GM21367 (cell line): ENCODE data around the gene PRDM10.
"Not testable (repeated sequence)": the region's sequence is repeated elsewhere in the genome, so short reads cannot be mapped to it uniquely, and the experiment has no call there.

Experiments used
- ATAC-seq: cut with Tn5 transposase; IDR thresholded peaks from one replicate; pipeline ENCODE4 v1.9.1; 2021; ENCODE audit not compliant: unreplicated experiment

PRDM10 gene

GRCh38 chr11:130002352-130002845 is at the start of gene PRDM10:
PRDM10 (minus strand) TSS chr11:130002835; CDS start chr11:129960964, 41,871 bp downstream.
- ATAC-seq = peak; percentile 39

- ATAC-seq = no peak
These were observed 48.4 kb upstream of the PRDM10 start for GRCh38 chr11:130051082-130051481.

GRCh38 chr11:130050257-130050656 is 47.6 kb upstream of the PRDM10 start:
- no peak for ATAC-seq

GRCh38 chr11:130049328-130049771 is 46.7 kb upstream of the PRDM10 start:
- ATAC-seq = no peak

- ATAC-seq = no peak
These were observed 44.5 kb upstream of the PRDM10 start for GRCh38 chr11:130047141-130047540.

- ATAC-seq = no peak
These were observed 40.9 kb upstream of the PRDM10 start for GRCh38 chr11:130043575-130043974.

GRCh38 chr11:130042093-130042591 is 39.5 kb upstream of the PRDM10 start:
- no peak for ATAC-seq

- no peak for ATAC-seq
These were observed 37.8 kb upstream of the PRDM10 start for GRCh38 chr11:130040281-130040940.

- ATAC-seq = no peak
These were observed 35.4 kb upstream of the PRDM10 start for GRCh38 chr11:130037881-130038585.

GRCh38 chr11:130037058-130037457 is 34.4 kb upstream of the PRDM10 start:
- no peak for ATAC-seq

GRCh38 chr11:130034236-130034635 is 31.6 kb upstream of the PRDM10 start:
- ATAC-seq = no peak

- no peak for ATAC-seq
These were observed 30.3 kb upstream of the PRDM10 start for GRCh38 chr11:130032931-130033330.

- ATAC-seq = no peak
These were observed 29.3 kb upstream of the PRDM10 start for GRCh38 chr11:130031945-130032344.

- ATAC-seq = no peak
These were observed 28.4 kb upstream of the PRDM10 start for GRCh38 chr11:130031056-130031455.

GRCh38 chr11:130029137-130029536 is 26.5 kb upstream of the PRDM10 start:
- ATAC-seq = no peak

- no peak for ATAC-seq
These were observed 22.7 kb upstream of the PRDM10 start for GRCh38 chr11:130025371-130025770.

- ATAC-seq = no peak
These were observed 21.7 kb upstream of the PRDM10 start for GRCh38 chr11:130024361-130024760.

GRCh38 chr11:130023204-130023603 is 20.6 kb upstream of the PRDM10 start:
- ATAC-seq = peak; percentile 97

GRCh38 chr11:130022799-130023198 is 20.2 kb upstream of the PRDM10 start:
- peak; percentile 27 for ATAC-seq

GRCh38 chr11:130021606-130022005 is 19.0 kb upstream of the PRDM10 start:
- ATAC-seq = not testable (repeated sequence)

GRCh38 chr11:130020323-130020722 is 17.7 kb upstream of the PRDM10 start:
- ATAC-seq = no peak

- not testable (repeated sequence) for ATAC-seq
These were observed 13.2 kb upstream of the PRDM10 start for GRCh38 chr11:130015846-130016245.
